Stomach (tissue), 9 donors: ENCODE data around the gene TECPR2. TPM values are rescaled to one million over a fixed set of nuclear protein-coding genes. Genes with fewer than 3 reads are reported as not detected.
A peak's percentile ranks its signal among the peaks of the same experiment; 100 is the strongest.

Experiments used
- DNase-seq, 2 donors: peaks; one replicate each; pipeline versions ENCODE4 v3.0.0 to v3.0.0-alpha.2; 2013 to 2019
- H3K27ac ChIP-seq, 5 donors: fragments of 200-600 bp in 4 of 5; sonication (generic) in 4 of 5; one replicate each; pipeline ENCODE4 v1.5.1; 2013 to 2019; ENCODE audit warnings: mild to moderate bottlenecking in 1 of 5, moderate library complexity in 1 of 5
- H3K27me3 ChIP-seq, 3 donors: fragments of 200-600 bp; sonication (generic); one replicate each; pipeline ENCODE4 v1.5.1; 2017 to 2019; ENCODE audit warnings: mixed run types in 1 of 3
- H3K36me3 ChIP-seq, 4 donors: fragments of 200-600 bp; sonication (generic); 1 replicate in 3 of 4; 2 replicates in 1 of 4; pipeline ENCODE4 v1.5.1; 2016 to 2019
- H3K4me1 ChIP-seq, 4 donors: fragments of 200-600 bp; sonication (generic); one replicate each; pipeline ENCODE4 v1.5.1; 2016 to 2019
- H3K4me3 ChIP-seq, 4 donors: fragments of 200-600 bp; sonication (generic) in 3 of 4; one replicate each; pipeline ENCODE4 v1.5.1; 2016 to 2019; ENCODE audit warnings: mild to moderate bottlenecking in 1 of 4
- H3K9me3 ChIP-seq, 4 donors: fragments of 200-600 bp; sonication (generic); one replicate each; pipeline ENCODE4 v1.5.1; 2016 to 2019
- EP300 ChIP-seq: sonication (generic); formaldehyde crosslinking; IDR thresholded peaks from one replicate; pipeline ENCODE4 v1.6.1; 2017; ENCODE audit warnings: antibody characterized with exemption
- POLR2A ChIP-seq, 4 donors: fragments of 450-650 bp; IDR thresholded peaks; one replicate each; pipeline ENCODE4 v1.6.1; 2016; ENCODE audit warnings: antibody characterized with exemption in 4 of 4, control low read depth in 2 of 4, mild to moderate bottlenecking in 1 of 4, moderate library complexity in 1 of 4
- POLR2AphosphoS5 ChIP-seq, 3 donors: sonication (generic); formaldehyde crosslinking; IDR thresholded peaks; one replicate each; pipeline ENCODE4 v1.6.1; 2016; ENCODE audit warnings: antibody characterized with exemption in 3 of 3
- WGBS, 5 donors: extraction: QIAGEN DNeasy Blood & Tissue Kit in 3 of 5; methylation state at CpG; one replicate each; pipeline versions ENCODE4 v1.1.5 to v1.1.7; 2013 to 2018; 5-methylcytosine and 5-hydroxymethylcytosine counted together
- intact Hi-C: fragments of 100-400 bp; cut with DNase I; formaldehyde crosslinking; loops from one replicate; pipeline ENCODE4 v1.15.1; 2023; ENCODE audit warnings: low total_unique reads
- polyA plus RNA-seq, 3 donors: library from polyadenylated mRNA; stranded (reverse); fragments of 200-250 nt; gene quantifications; one replicate each; pipeline ENCODE4 v1.2.3, GENCODE V29; 2013
- total RNA-seq, 5 donors: library from RNA; depleted of rRNA; stranded (reverse); fragments of >200 nt; gene quantifications; one replicate each; pipeline versions ENCODE4 v1.1.0 to v1.2.3, GENCODE V29; 2014 to 2016
- TF ChIP-seq, protein P1 (sequence below), 7 experiments: fragments of 450-650 bp in 4 of 7; fragments of 200-600 bp in 3 of 7; sonication (generic) in 3 of 7; IDR thresholded peaks; one replicate each; pipeline ENCODE4 v1.5.1; 2016 to 2019; ENCODE audit warnings: antibody characterized with exemption in 7 of 7, control low read depth in 2 of 7, mild to moderate bottlenecking in 1 of 7
- donor health status: healthy with polysubstance abuse.
- donor health status: Bipolar disorder and iron deficiency.
- donor health status: healthy.

The TECPR2 gene
- total and polyA plus RNA-seq, 8 donors, result 2.6 to 110 (median 11.1) TPM

GRCh38 chr14:102392506-102392905 lies 29.8 kb downstream of the TECPR2 start:
- intact Hi-C loops, result no loop called here
- Histone ChIP-seq H3K4me3 (no peak overlapping the region), H3K27me3 (no peaks in the 10 kb centered on the region), H3K36me3 (peaks cover 0 to 7% (median 5%) of the 10 kb centered on the region in 4 donors), H3K4me1 (peaks cover 0 to 17% (median 7%) of the 10 kb centered on the region in 4 donors), H3K9me3 (no peaks in the 10 kb centered on the region), H3K27ac (no peak overlapping the region)
- 53 to 71% (median 65%) methylated on average over 4 of the region's 4 CpGs for WGBS, 5 donors
- DNase-seq, result no peak
- TF ChIP-seq EP300 (no peak), POLR2A (IDR thresholded peaks at IDR 0.05) (no peak), POLR2AphosphoS5 (IDR thresholded peaks at IDR 0.05) (no peak)
- TF ChIP-seq, protein P1, sequence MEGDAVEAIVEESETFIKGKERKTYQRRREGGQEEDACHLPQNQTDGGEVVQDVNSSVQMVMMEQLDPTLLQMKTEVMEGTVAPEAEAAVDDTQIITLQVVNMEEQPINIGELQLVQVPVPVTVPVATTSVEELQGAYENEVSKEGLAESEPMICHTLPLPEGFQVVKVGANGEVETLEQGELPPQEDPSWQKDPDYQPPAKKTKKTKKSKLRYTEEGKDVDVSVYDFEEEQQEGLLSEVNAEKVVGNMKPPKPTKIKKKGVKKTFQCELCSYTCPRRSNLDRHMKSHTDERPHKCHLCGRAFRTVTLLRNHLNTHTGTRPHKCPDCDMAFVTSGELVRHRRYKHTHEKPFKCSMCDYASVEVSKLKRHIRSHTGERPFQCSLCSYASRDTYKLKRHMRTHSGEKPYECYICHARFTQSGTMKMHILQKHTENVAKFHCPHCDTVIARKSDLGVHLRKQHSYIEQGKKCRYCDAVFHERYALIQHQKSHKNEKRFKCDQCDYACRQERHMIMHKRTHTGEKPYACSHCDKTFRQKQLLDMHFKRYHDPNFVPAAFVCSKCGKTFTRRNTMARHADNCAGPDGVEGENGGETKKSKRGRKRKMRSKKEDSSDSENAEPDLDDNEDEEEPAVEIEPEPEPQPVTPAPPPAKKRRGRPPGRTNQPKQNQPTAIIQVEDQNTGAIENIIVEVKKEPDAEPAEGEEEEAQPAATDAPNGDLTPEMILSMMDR (IDR thresholded peaks at IDR 0.05), result no peak

GRCh38 chr14:102394717-102395375 lies 32.1 kb downstream of the TECPR2 start:
- peaks cover 0 to 7% (median 5%) of the 10 kb centered on the region in 4 donors for H3K36me3 ChIP-seq
- DNase-seq, result no peak
- no peaks in the 10 kb centered on the region for H3K27me3 ChIP-seq
- H3K9me3 ChIP-seq, result peaks cover 0 to 6% (median 2%) of the 10 kb centered on the region in 4 donors
- no peak overlapping the region for H3K4me3 ChIP-seq
- intact Hi-C loops, result no loop called here
- TF ChIP-seq EP300, result no peak
- TF ChIP-seq POLR2A (IDR thresholded peaks at IDR 0.05), result no peak
- TF ChIP-seq POLR2AphosphoS5 (IDR thresholded peaks at IDR 0.05), result no peak
- TF ChIP-seq, protein P1 (IDR thresholded peaks at IDR 0.05), result no peak
- 67 to 75% (median 74%) methylated on average over 9 of the region's 9 CpGs for WGBS, 5 donors
- peak overlapping the region in 1 of 5 donors; percentile 28 for H3K27ac ChIP-seq
- H3K4me1 ChIP-seq, result peaks cover 0 to 8% (median 4%) of the 10 kb centered on the region in 4 donors

- intact Hi-C loops, result no loop called here
- Histone ChIP-seq H3K9me3 (peaks cover 0 to 6% (median 2%) of the 10 kb centered on the region in 4 donors), H3K4me1 (no peaks in the 10 kb centered on the region), H3K27me3 (no peaks in the 10 kb centered on the region), H3K36me3 (peaks cover 0 to 12% (median 8%) of the 10 kb centered on the region in 4 donors), H3K4me3 (no peak overlapping the region), H3K27ac (no peak overlapping the region)
- DNase-seq, result no peak
- 81 to 97% (median 93%) methylated on average over 7 of the region's 7 CpGs for WGBS, 5 donors
- no peak for TF ChIP-seq POLR2A (IDR thresholded peaks at IDR 0.05)
- no peak for TF ChIP-seq EP300
- no peak for TF ChIP-seq POLR2AphosphoS5 (IDR thresholded peaks at IDR 0.05)
- TF ChIP-seq, protein P1 (IDR thresholded peaks at IDR 0.05), result no peak
Observed at GRCh38 chr14:102396521-102396920, 33.8 kb downstream of the TECPR2 start.

DNA sequence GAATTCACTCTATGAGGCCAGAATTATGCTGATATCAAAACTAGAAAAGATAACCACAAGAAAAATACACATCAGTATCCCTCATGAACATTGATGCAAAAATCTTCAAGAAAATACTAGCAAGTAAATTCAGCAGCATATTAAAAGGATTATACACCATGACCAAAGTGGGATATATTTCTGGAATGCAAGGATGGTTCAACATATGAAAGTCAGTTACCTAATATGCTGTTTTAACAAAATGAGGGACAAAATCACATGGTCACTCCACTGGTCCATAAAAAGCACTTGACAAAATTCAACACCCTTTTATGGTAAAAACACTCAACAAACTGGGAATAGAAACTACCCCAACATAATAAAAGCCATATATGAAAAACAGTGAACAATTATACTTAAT lies 40.3 kb downstream of the TECPR2 start:
- Histone ChIP-seq H3K4me1 (peaks cover 0 to 7% (median 0%) of the 10 kb centered on the region in 4 donors), H3K4me3 (no peak overlapping the region), H3K36me3 (peaks cover 0 to 22% (median 16%) of the 10 kb centered on the region in 4 donors), H3K27ac (no peak overlapping the region), H3K27me3 (no peaks in the 10 kb centered on the region), H3K9me3 (peaks cover 0 to 26% (median 9%) of the 10 kb centered on the region in 4 donors)
- intact Hi-C loops, result no loop called here
- TF ChIP-seq EP300, result no peak
- TF ChIP-seq POLR2A (IDR thresholded peaks at IDR 0.05), result no peak
- TF ChIP-seq POLR2AphosphoS5 (IDR thresholded peaks at IDR 0.05), result no peak
- TF ChIP-seq, protein P1 (IDR thresholded peaks at IDR 0.05), result no peak
- no peak for DNase-seq
